ENCODE measurements around the gene SRCIN1. TPM values are rescaled to one million over a fixed set of nuclear protein-coding genes. Genes with fewer than 3 reads are reported as not detected.
"Not testable (repeated sequence)": the region's sequence is repeated elsewhere in the genome, so short reads cannot be mapped to it uniquely, and the experiment has no call there.

Gene SRCIN1
- total and polyA plus RNA-seq, 4 donors, result 0.05 to 5.3 (median 2.7) TPM

DNA sequence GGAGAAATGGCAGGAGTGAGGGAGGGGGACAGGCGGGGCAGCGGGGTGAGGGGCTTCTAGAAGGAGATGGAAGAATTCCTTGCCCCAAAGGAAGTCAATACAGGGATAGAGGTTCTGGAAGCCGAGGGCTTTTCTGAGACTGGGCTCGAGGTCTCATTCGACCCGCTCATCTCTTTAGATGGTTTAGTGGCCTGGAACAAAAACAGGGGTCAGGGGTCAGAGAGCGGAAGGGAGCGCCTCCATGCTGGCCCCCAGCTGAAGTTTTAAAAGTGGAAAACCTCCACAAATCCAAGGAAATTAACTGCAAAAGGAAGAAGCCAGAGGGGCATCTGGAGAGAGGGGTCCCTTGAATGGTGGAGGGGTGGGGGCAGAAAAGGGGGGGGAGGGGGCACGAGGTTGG is 72.5 kb downstream of the SRCIN1 start:
- no peaks in the 10 kb centered on the region for H3K4me1 ChIP-seq (ENCODE audit: control insufficient read depth in 4 of 4, insufficient read depth in 4 of 4, low read length in 3 of 4)
- H3K4me3 ChIP-seq (ENCODE audit: low read depth in 1 of 3, low read length in 3 of 3), result no peak overlapping the region
- no peak overlapping the region for H3K27ac ChIP-seq (ENCODE audit: low read depth in 1 of 2, low read length in 2 of 2)
- TF ChIP-seq, protein P1, sequence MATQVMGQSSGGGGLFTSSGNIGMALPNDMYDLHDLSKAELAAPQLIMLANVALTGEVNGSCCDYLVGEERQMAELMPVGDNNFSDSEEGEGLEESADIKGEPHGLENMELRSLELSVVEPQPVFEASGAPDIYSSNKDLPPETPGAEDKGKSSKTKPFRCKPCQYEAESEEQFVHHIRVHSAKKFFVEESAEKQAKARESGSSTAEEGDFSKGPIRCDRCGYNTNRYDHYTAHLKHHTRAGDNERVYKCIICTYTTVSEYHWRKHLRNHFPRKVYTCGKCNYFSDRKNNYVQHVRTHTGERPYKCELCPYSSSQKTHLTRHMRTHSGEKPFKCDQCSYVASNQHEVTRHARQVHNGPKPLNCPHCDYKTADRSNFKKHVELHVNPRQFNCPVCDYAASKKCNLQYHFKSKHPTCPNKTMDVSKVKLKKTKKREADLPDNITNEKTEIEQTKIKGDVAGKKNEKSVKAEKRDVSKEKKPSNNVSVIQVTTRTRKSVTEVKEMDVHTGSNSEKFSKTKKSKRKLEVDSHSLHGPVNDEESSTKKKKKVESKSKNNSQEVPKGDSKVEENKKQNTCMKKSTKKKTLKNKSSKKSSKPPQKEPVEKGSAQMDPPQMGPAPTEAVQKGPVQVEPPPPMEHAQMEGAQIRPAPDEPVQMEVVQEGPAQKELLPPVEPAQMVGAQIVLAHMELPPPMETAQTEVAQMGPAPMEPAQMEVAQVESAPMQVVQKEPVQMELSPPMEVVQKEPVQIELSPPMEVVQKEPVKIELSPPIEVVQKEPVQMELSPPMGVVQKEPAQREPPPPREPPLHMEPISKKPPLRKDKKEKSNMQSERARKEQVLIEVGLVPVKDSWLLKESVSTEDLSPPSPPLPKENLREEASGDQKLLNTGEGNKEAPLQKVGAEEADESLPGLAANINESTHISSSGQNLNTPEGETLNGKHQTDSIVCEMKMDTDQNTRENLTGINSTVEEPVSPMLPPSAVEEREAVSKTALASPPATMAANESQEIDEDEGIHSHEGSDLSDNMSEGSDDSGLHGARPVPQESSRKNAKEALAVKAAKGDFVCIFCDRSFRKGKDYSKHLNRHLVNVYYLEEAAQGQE (IDR thresholded peaks at IDR 0.05), result no peak
- TF ChIP-seq RAD21 (IDR thresholded peaks at IDR 0.05) (no peak), RXRA (IDR thresholded peaks at IDR 0.05) (no peak), SP1 (IDR thresholded peaks at IDR 0.05) (no peak), HNF4G (IDR thresholded peaks at IDR 0.05) (no peak), FOXA2 (IDR thresholded peaks at IDR 0.05) (no peak)
- TF ChIP-seq, protein P2, sequence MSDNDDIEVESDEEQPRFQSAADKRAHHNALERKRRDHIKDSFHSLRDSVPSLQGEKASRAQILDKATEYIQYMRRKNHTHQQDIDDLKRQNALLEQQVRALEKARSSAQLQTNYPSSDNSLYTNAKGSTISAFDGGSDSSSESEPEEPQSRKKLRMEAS (IDR thresholded peaks at IDR 0.05), result no peak
- H3K36me3 ChIP-seq (ENCODE audit: control insufficient read depth in 4 of 4, insufficient read depth in 3 of 4, low read depth in 1 of 4, low read length in 3 of 4), result no peaks in the 10 kb centered on the region
- no peaks in the 10 kb centered on the region for H3K9me3 ChIP-seq (ENCODE audit: control insufficient read depth in 4 of 4, low read length in 3 of 4)
- DNase-seq (ENCODE audit: low spot score), result no peak
- 61% methylated on average over 9 of the region's 9 CpGs for WGBS
- H3K9ac ChIP-seq (ENCODE audit: low read depth in 1 of 2, low read length in 2 of 2), result no peak overlapping the region
- H3K27me3 ChIP-seq (ENCODE audit: control insufficient read depth in 4 of 4, insufficient read depth in 4 of 4, low read length in 3 of 4), result no peaks in the 10 kb centered on the region

DNA sequence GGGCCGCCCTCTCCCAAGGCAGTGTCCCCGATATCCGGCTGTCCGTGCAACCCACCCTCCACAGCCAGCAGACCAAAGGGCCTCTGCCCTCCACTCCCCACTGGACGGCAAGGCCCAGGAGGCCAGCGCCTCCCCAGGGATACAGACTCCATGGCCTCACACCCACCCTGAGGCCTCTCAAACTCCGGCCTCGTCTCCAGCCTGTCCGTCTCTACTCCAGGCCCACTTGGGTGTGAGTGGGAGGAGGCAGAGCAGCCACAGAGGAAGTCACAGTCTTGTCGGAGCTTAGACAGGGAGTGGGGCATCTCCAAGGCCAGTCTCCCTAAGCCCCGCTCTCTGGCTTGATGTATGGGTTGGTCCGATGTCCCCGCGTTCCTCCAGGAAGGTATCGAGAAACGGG is 73.3 kb downstream of the SRCIN1 start:
- no peak for TF ChIP-seq FOXA1 (IDR thresholded peaks at IDR 0.05)
- no peak for TF ChIP-seq FOXA2 (IDR thresholded peaks at IDR 0.05)
- no peak for TF ChIP-seq HNF4G (IDR thresholded peaks at IDR 0.05)
- no peak for TF ChIP-seq NR2F2 (IDR thresholded peaks at IDR 0.05)
- TF ChIP-seq YY1 (IDR thresholded peaks at IDR 0.05), result no peak
- TF ChIP-seq, protein P2 (IDR thresholded peaks at IDR 0.05), result no peak
- no peak for TF ChIP-seq RAD21 (IDR thresholded peaks at IDR 0.05)
- TF ChIP-seq GABPA (IDR thresholded peaks at IDR 0.05 in 1 of 2, conservative IDR thresholded peaks at IDR 0.05 in 1 of 2), result no peak
- TF ChIP-seq HNF4A (conservative IDR thresholded peaks at IDR 0.05), result no peak
- TF ChIP-seq, protein P3, sequence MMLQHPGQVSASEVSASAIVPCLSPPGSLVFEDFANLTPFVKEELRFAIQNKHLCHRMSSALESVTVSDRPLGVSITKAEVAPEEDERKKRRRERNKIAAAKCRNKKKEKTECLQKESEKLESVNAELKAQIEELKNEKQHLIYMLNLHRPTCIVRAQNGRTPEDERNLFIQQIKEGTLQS (IDR thresholded peaks at IDR 0.05), result no peak
- TF ChIP-seq SP1 (IDR thresholded peaks at IDR 0.05), result no peak
- TF ChIP-seq TAF1 (conservative IDR thresholded peaks at IDR 0.05), result no peak
- TF ChIP-seq JUND (IDR thresholded peaks at IDR 0.05), result no peak
- TF ChIP-seq, protein P4, sequence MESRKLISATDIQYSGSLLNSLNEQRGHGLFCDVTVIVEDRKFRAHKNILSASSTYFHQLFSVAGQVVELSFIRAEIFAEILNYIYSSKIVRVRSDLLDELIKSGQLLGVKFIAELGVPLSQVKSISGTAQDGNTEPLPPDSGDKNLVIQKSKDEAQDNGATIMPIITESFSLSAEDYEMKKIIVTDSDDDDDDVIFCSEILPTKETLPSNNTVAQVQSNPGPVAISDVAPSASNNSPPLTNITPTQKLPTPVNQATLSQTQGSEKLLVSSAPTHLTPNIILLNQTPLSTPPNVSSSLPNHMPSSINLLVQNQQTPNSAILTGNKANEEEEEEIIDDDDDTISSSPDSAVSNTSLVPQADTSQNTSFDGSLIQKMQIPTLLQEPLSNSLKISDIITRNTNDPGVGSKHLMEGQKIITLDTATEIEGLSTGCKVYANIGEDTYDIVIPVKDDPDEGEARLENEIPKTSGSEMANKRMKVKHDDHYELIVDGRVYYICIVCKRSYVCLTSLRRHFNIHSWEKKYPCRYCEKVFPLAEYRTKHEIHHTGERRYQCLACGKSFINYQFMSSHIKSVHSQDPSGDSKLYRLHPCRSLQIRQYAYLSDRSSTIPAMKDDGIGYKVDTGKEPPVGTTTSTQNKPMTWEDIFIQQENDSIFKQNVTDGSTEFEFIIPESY (IDR thresholded peaks at IDR 0.05), result no peak
- TF ChIP-seq, protein P5, sequence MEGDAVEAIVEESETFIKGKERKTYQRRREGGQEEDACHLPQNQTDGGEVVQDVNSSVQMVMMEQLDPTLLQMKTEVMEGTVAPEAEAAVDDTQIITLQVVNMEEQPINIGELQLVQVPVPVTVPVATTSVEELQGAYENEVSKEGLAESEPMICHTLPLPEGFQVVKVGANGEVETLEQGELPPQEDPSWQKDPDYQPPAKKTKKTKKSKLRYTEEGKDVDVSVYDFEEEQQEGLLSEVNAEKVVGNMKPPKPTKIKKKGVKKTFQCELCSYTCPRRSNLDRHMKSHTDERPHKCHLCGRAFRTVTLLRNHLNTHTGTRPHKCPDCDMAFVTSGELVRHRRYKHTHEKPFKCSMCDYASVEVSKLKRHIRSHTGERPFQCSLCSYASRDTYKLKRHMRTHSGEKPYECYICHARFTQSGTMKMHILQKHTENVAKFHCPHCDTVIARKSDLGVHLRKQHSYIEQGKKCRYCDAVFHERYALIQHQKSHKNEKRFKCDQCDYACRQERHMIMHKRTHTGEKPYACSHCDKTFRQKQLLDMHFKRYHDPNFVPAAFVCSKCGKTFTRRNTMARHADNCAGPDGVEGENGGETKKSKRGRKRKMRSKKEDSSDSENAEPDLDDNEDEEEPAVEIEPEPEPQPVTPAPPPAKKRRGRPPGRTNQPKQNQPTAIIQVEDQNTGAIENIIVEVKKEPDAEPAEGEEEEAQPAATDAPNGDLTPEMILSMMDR (IDR thresholded peaks at IDR 0.05; ENCODE audit: low read depth, low read length, missing input control), result no peak
- H3K9ac ChIP-seq (ENCODE audit: low read depth in 1 of 2, low read length in 2 of 2), result no peak overlapping the region
- H3K4me1 ChIP-seq (ENCODE audit: control insufficient read depth in 4 of 4, insufficient read depth in 4 of 4, low read length in 3 of 4), result no peaks in the 10 kb centered on the region
- H3K27me3 ChIP-seq (ENCODE audit: control insufficient read depth in 4 of 4, insufficient read depth in 4 of 4, low read length in 3 of 4), result no peaks in the 10 kb centered on the region
- H3K27ac ChIP-seq (ENCODE audit: low read depth in 1 of 2, low read length in 2 of 2), result no peak overlapping the region
- H3K9me3 ChIP-seq (ENCODE audit: control insufficient read depth in 4 of 4, low read length in 3 of 4), result no peaks in the 10 kb centered on the region
- WGBS, result 87% methylated on average over 16 of the region's 16 CpGs
- H3K4me3 ChIP-seq (ENCODE audit: low read depth in 1 of 3, low read length in 3 of 3), result no peak overlapping the region
- no peaks in the 10 kb centered on the region for H3K36me3 ChIP-seq (ENCODE audit: control insufficient read depth in 4 of 4, insufficient read depth in 3 of 4, low read depth in 1 of 4, low read length in 3 of 4)
- no peak for DNase-seq (ENCODE audit: low spot score)

DNA sequence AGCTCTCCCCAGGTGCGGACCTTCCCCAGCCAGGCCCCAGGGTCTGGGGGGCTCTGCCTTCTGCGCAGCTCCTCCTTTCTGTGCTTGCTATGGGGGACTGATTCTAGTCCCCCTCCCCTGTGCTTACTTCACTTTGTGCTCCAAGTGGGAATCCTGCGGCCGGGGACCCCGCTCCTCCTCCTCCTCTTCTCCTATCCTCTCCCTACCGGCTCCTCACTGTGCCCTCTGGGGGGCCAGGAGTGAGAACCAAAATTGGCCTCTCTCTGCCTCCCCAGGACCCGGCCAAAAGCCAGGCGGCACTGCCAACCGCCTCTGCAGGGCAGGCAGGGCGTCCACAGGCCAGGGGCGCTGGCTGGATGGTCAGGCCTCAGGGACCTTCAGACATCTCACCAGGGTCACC is 74.0 kb downstream of the SRCIN1 start:
- not testable (repeated sequence) for H3K36me3 ChIP-seq (ENCODE audit: control insufficient read depth in 4 of 4, insufficient read depth in 3 of 4, low read depth in 1 of 4, low read length in 3 of 4); H3K9me3 ChIP-seq (ENCODE audit: control insufficient read depth in 4 of 4, low read length in 3 of 4); H3K27ac ChIP-seq (ENCODE audit: low read depth in 1 of 2, low read length in 2 of 2); H3K4me1 ChIP-seq (ENCODE audit: control insufficient read depth in 4 of 4, insufficient read depth in 4 of 4, low read length in 3 of 4); H3K27me3 ChIP-seq (ENCODE audit: control insufficient read depth in 4 of 4, insufficient read depth in 4 of 4, low read length in 3 of 4); DNase-seq (ENCODE audit: low spot score); H3K9ac ChIP-seq (ENCODE audit: low read depth in 1 of 2, low read length in 2 of 2); H3K4me3 ChIP-seq (ENCODE audit: low read depth in 1 of 3, low read length in 3 of 3)
- WGBS, result 82% methylated on average over 10 of the region's 11 CpGs

DNA sequence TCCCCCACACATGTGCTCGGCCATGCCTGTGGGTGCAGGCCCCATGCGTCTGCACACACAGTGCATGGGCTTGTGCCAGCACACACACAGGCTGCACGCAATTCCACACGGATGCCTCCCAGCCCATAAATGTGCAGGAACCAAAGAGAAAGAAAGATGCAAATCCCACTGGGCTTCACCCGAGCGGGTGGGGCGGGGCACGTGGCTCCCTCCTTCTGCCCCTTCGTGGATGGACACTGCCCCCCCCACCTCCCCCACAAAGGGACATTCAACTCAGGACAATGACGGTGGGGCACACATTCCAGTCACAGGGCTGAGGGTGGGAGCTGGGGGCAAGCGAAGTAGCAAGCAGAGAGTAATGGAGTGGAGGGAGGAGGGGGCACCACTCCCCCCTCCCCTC is 74.9 kb downstream of the SRCIN1 start:
- not testable (repeated sequence) for H3K36me3 ChIP-seq (ENCODE audit: control insufficient read depth in 4 of 4, insufficient read depth in 3 of 4, low read depth in 1 of 4, low read length in 3 of 4); H3K4me3 ChIP-seq (ENCODE audit: low read depth in 1 of 3, low read length in 3 of 3); H3K27me3 ChIP-seq (ENCODE audit: control insufficient read depth in 4 of 4, insufficient read depth in 4 of 4, low read length in 3 of 4); H3K9me3 ChIP-seq (ENCODE audit: control insufficient read depth in 4 of 4, low read length in 3 of 4); H3K4me1 ChIP-seq (ENCODE audit: control insufficient read depth in 4 of 4, insufficient read depth in 4 of 4, low read length in 3 of 4); H3K9ac ChIP-seq (ENCODE audit: low read depth in 1 of 2, low read length in 2 of 2); DNase-seq (ENCODE audit: low spot score); H3K27ac ChIP-seq (ENCODE audit: low read depth in 1 of 2, low read length in 2 of 2)
- 49% methylated on average over 11 of the region's 11 CpGs for WGBS
